ENCODE results near the gene AOPEP. TPM values are rescaled to one million over a fixed set of nuclear protein-coding genes. Genes with fewer than 3 reads are reported as not detected.

AOPEP gene
- total and polyA plus RNA-seq, 2 of the 13 experiments (the other 11 are each of a cell fraction or from before 2014, with no cell fraction given), result 22.2 to 41.6 TPM

- intact Hi-C loops (cut with micrococcal nuclease; ENCODE audit: unreplicated experiment) (loop anchor here (1.0 to 10.0 kb wide), 2 partner anchors 9 to 57 kb away; no protein-coding TSS in a partner anchor), in situ Hi-C loops (cut with HindIII; ENCODE audit: extremely low pct_ligation_motif_present, low pct_unique_long_range_greater_than_20kb) (no loop called here)
- CTCF ChIA-PET (ENCODE audit: low intra/inter-chr PET ratio, low total read pairs), result no interaction called here
- Histone ChIP-seq H4K20me1 (ENCODE audit: insufficient read depth, low read length) (no peaks in the 10 kb centered on the region), H3K9me3 (ENCODE audit: low read length) (no peaks in the 10 kb centered on the region), H3K79me2 (ENCODE audit: insufficient read depth, low read length) (no peaks in the 10 kb centered on the region), H2AFZ (ENCODE audit: low read length) (no peak overlapping the region), H3K4me2 (ENCODE audit: low read depth, low read length) (no peak overlapping the region), H3K36me3 (replicated peaks in 1 of 2; ENCODE audit: control insufficient read depth in 1 of 2, insufficient read depth in 2 of 2, low read length in 2 of 2) (no peaks in the 10 kb centered on the region), H3K27me3 (ENCODE audit: control insufficient read depth in 1 of 2, insufficient read depth in 2 of 2, low read length in 2 of 2) (no peaks in the 10 kb centered on the region), H3K4me1 (ENCODE audit: insufficient read depth, low read length) (peaks cover 14% of the 10 kb centered on the region), H3K4me3 (replicated peaks in 1 of 3; ENCODE audit: insufficient read depth in 1 of 3, low read depth in 2 of 3, low read length in 3 of 3) (no peak overlapping the region), H3K9ac (ENCODE audit: insufficient read depth, low read depth, low read length) (no peak overlapping the region), H3K27ac (ENCODE audit: extremely low read length, insufficient read depth, low read length) (no peak overlapping the region)
- DNase-seq (ENCODE audit: low spot score) (no peak), FAIRE-seq (no peak), ATAC-seq (no peak)
- POLR2A ChIA-PET, result no interaction called here
- TF ChIP-seq ZNF713 (CRISPR knock-in tag; IDR thresholded peaks at IDR 0.05), result no peak
- TF ChIP-seq IKZF5 (CRISPR knock-in tag; IDR thresholded peaks at IDR 0.05), result no peak
- TF ChIP-seq SRF (IDR thresholded peaks at IDR 0.05; ENCODE audit: low read depth, low read length), result no peak
- no peak for TF ChIP-seq CEBPZ (IDR thresholded peaks at IDR 0.05; ENCODE audit: low read length)
- no peak for TF ChIP-seq HMG20B (CRISPR knock-in tag; conservative IDR thresholded peaks at IDR 0.05)
- TF ChIP-seq GATA4 (IDR thresholded peaks at IDR 0.05; ENCODE audit: borderline replicate concordance, low read depth), result no peak
- TF ChIP-seq THYN1 (CRISPR knock-in tag; IDR thresholded peaks at IDR 0.05; ENCODE audit: borderline replicate concordance, low read depth), result no peak
- no peak for TF ChIP-seq TCF7L2 (IDR thresholded peaks at IDR 0.05; ENCODE audit: low read depth, low read length)
- no peak for TF ChIP-seq ZNF335 (CRISPR knock-in tag; IDR thresholded peaks at IDR 0.05)
- TF ChIP-seq ZNF33B (CRISPR knock-in tag; IDR thresholded peaks at IDR 0.05), result no peak
- no peak for TF ChIP-seq ARID3A (IDR thresholded peaks at IDR 0.05; ENCODE audit: low read depth, low read length)
- TF ChIP-seq ZNF460 (CRISPR knock-in tag; IDR thresholded peaks at IDR 0.05; ENCODE audit: borderline replicate concordance), result no peak
- no peak for TF ChIP-seq CBFB (CRISPR knock-in tag; IDR thresholded peaks at IDR 0.05)
- no peak for TF ChIP-seq ZFP41 (CRISPR knock-in tag; IDR thresholded peaks at IDR 0.05; ENCODE audit: borderline replicate concordance)
- TF ChIP-seq FOXK2 (IDR thresholded peaks at IDR 0.05), result no peak
- no peak for TF ChIP-seq ZNF703 (CRISPR knock-in tag; IDR thresholded peaks at IDR 0.05; ENCODE audit: borderline replicate concordance)
- BruUV-seq (replicated peaks), result no TSS peak
- WGBS (ENCODE audit: low lambda C conversion rate), result 98% methylated on average over 2 of the region's 2 CpGs
These were observed 155.0 kb downstream of the AOPEP start for GRCh38 chr9:94881454-94881853.
